ENCODE results near the gene SRGAP2B.
"Not testable (repeated sequence)": the region's sequence is repeated elsewhere in the genome, so short reads cannot be mapped to it uniquely, and the experiment has no call there.

DNA sequence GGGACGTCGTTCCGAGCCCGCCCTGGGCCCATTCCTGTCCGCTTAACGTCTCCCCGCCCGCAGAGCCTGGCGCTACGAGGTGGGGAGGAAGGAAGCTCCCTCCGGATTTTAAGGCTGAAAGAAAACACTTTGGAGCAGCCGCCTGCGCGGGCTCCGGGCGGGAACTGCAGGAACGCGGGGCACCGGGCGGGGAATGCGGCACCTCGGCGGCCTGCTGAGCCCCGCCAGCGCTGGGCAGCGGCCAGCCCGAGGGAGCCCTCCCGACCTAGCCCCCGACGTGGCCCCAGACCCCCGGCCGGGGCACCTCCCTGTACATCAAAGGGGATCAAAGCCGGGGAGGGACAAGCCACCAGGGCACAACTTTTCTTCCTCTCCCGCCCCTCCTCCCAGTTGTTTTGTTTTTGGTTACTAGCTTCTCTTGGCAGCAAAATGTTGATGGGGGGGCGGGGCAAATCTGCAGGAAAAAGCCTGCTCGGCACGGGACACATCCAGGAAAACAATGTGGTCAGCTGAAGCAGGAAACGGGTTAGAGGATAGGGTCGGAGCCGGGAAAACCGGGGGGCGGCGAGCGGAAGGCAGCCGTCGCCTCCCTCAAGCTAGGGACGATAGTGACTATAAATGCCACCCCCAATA lies 1.5 kb downstream of the SRGAP2B start:
- TF ChIP-seq, protein P1, sequence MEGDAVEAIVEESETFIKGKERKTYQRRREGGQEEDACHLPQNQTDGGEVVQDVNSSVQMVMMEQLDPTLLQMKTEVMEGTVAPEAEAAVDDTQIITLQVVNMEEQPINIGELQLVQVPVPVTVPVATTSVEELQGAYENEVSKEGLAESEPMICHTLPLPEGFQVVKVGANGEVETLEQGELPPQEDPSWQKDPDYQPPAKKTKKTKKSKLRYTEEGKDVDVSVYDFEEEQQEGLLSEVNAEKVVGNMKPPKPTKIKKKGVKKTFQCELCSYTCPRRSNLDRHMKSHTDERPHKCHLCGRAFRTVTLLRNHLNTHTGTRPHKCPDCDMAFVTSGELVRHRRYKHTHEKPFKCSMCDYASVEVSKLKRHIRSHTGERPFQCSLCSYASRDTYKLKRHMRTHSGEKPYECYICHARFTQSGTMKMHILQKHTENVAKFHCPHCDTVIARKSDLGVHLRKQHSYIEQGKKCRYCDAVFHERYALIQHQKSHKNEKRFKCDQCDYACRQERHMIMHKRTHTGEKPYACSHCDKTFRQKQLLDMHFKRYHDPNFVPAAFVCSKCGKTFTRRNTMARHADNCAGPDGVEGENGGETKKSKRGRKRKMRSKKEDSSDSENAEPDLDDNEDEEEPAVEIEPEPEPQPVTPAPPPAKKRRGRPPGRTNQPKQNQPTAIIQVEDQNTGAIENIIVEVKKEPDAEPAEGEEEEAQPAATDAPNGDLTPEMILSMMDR (IDR thresholded peaks at IDR 0.05; ENCODE audit: low read length): not testable (repeated sequence)
- not testable (repeated sequence) for TF ChIP-seq EZH2 (IDR thresholded peaks at IDR 0.05; ENCODE audit: borderline replicate concordance, low read length)

Measured in OCI-LY1 (cell line).